Smooth muscle cell (in vitro differentiated cells): ENCODE measurements around the gene PTPRN2. TPM values are rescaled to one million over a fixed set of nuclear protein-coding genes. Genes with fewer than 3 reads are reported as not detected.

Experiments used
- DNase-seq: peaks from one replicate; lab custom pipeline; 2025; ENCODE audit not compliant: unreplicated experiment; lab: John Stamatoyannopoulos, UW
- H2AFZ ChIP-seq: fragments of 200-600 bp; sonication (generic); 2 replicates; pipeline ENCODE4 v1.6.0; 2016; ENCODE audit warnings: antibody characterized with exemption, low read depth, mild to moderate bottlenecking
- H3F3A ChIP-seq: fragments of 200-600 bp; sonication (generic); 2 replicates; pipeline ENCODE4 v1.6.0; 2017; ENCODE audit warnings: antibody characterized with exemption, low read depth
- H3K27ac ChIP-seq: fragments of 200-600 bp; sonication (generic); 2 replicates; pipeline ENCODE4 v1.5.1; 2016; ENCODE audit warnings: low read depth, mild to moderate bottlenecking
- H3K27me3 ChIP-seq: fragments of 200-600 bp; sonication (generic); 2 replicates; pipeline ENCODE4 v1.6.1; 2016; ENCODE audit warnings: low read depth, mild to moderate bottlenecking
- H3K36me3 ChIP-seq: fragments of 200-600 bp; sonication (generic); 2 replicates; pipeline ENCODE4 v1.5.1; 2016; ENCODE audit warnings: low read depth
- H3K4me1 ChIP-seq: fragments of 200-600 bp; sonication (generic); 2 replicates; pipeline ENCODE4 v1.5.1; 2016; ENCODE audit warnings: low read depth
- H3K4me2 ChIP-seq: fragments of 200-600 bp; sonication (generic); 2 replicates; pipeline ENCODE4 v1.6.0; 2016; ENCODE audit warnings: mild to moderate bottlenecking
- H3K4me3 ChIP-seq: fragments of 200-600 bp; sonication (generic); 2 replicates; pipeline ENCODE4 v1.5.1; 2016; ENCODE audit warnings: mild to moderate bottlenecking
- H3K79me2 ChIP-seq: fragments of 200-600 bp; sonication (generic); 2 replicates; pipeline ENCODE4 v1.6.0; 2016; ENCODE audit warnings: low read depth, mild to moderate bottlenecking
- H3K9ac ChIP-seq: fragments of 200-600 bp; sonication (generic); 2 replicates; pipeline ENCODE4 v1.6.0; 2016; ENCODE audit warnings: low read depth
- H3K9me3 ChIP-seq: fragments of 200-600 bp; sonication (generic); replicated peaks from 2 replicates; pipeline ENCODE4 v1.5.1; 2016; ENCODE audit warnings: low read depth
- H4K20me1 ChIP-seq: fragments of 200-600 bp; sonication (generic); 2 replicates; pipeline ENCODE4 v1.6.0; 2016; ENCODE audit warnings: low read depth
- CTCF ChIP-seq: fragments of 200-600 bp; sonication (generic); IDR thresholded peaks from 2 replicates; pipeline ENCODE4 v1.5.1; 2017; ENCODE audit warnings: borderline replicate concordance, mild to moderate bottlenecking, antibody characterized with exemption; ENCODE audit not compliant: insufficient read depth, poor library complexity, severe bottlenecking
- WGBS: methylation state at CpG from one replicate; pipeline ENCODE4 v1.1.7; 2016; ENCODE audit warnings: low lambda C conversion rate; 5-methylcytosine and 5-hydroxymethylcytosine counted together
- polyA plus RNA-seq: library from polyadenylated mRNA; unstranded; fragments of >200 nt; fragmentation: Nextera tagmentation; extraction: Ambion mirVana; gene quantifications from 2 replicates; pipeline ENCODE4 v1.2.1, GENCODE V29; 2016
- total RNA-seq: library from RNA; depleted of rRNA; stranded (reverse); fragments of >200 nt; gene quantifications from 2 replicates; pipeline ENCODE4 v1.2.3, GENCODE V29; 2014

PTPRN2 gene
- total and polyA plus RNA-seq, 2 experiments from 2014 or later, result 0.09 to 0.87 TPM

- Histone ChIP-seq H3F3A (no peaks in the 10 kb centered on the region), H3K27me3 (peaks cover 9% of the 10 kb centered on the region), H3K4me1 (peaks cover 4% of the 10 kb centered on the region), H3K9ac (no peak overlapping the region), H3K79me2 (no peaks in the 10 kb centered on the region), H4K20me1 (no peaks in the 10 kb centered on the region), H3K36me3 (no peaks in the 10 kb centered on the region), H3K4me3 (no peak overlapping the region), H3K4me2 (no peak overlapping the region), H2AFZ (no peak overlapping the region), H3K9me3 (peaks cover 4% of the 10 kb centered on the region), H3K27ac (no peak overlapping the region)
- WGBS, result 91% methylated on average over 10 of the region's 10 CpGs
- DNase-seq, result no peak
- TF ChIP-seq CTCF, result no peak
Measured at GRCh38 chr7:158312789-158313188, 274.8 kb downstream of the PTPRN2 start.

GRCh38 chr7:158311791-158312190 lies 275.8 kb downstream of the PTPRN2 start:
- 87% methylated on average over 11 of the region's 11 CpGs for WGBS
- no peak for DNase-seq
- Histone ChIP-seq H3K4me1 (no peaks in the 10 kb centered on the region), H3K9ac (no peak overlapping the region), H3K4me2 (no peak overlapping the region), H3K9me3 (peaks cover 11% of the 10 kb centered on the region), H3F3A (no peaks in the 10 kb centered on the region), H3K27ac (no peak overlapping the region), H3K36me3 (no peaks in the 10 kb centered on the region), H4K20me1 (no peaks in the 10 kb centered on the region), H3K79me2 (no peaks in the 10 kb centered on the region), H3K27me3 (no peaks in the 10 kb centered on the region), H2AFZ (no peak overlapping the region), H3K4me3 (no peak overlapping the region)
- TF ChIP-seq CTCF, result no peak

- Histone ChIP-seq H4K20me1 (no peaks in the 10 kb centered on the region), H3F3A (no peaks in the 10 kb centered on the region), H3K79me2 (no peaks in the 10 kb centered on the region), H3K4me2 (no peak overlapping the region), H3K4me3 (no peak overlapping the region), H3K4me1 (no peaks in the 10 kb centered on the region), H3K27me3 (no peaks in the 10 kb centered on the region), H3K36me3 (no peaks in the 10 kb centered on the region), H3K9me3 (peaks cover 11% of the 10 kb centered on the region), H3K9ac (no peak overlapping the region), H2AFZ (no peak overlapping the region), H3K27ac (no peak overlapping the region)
- TF ChIP-seq CTCF, result no peak
- WGBS, result 88% methylated on average over 17 of the region's 17 CpGs
- DNase-seq, result no peak
Measured at GRCh38 chr7:158310924-158311666, 276.5 kb downstream of the PTPRN2 start.
